HG02588 (cell line): Measurements from ENCODE around the gene C2CD3.

Experiments
- ATAC-seq: cut with Tn5 transposase; IDR thresholded peaks from one replicate; pipeline ENCODE4 v1.9.1; 2021; ENCODE audit warnings: mild to moderate bottlenecking, moderate library complexity; ENCODE audit not compliant: unreplicated experiment

C2CD3 gene

GRCh38 chr11:74023276-74023675 is 147.5 kb downstream of the C2CD3 start:
- no peak for ATAC-seq

GRCh38 chr11:74022546-74022945 is 148.3 kb downstream of the C2CD3 start:
- no peak for ATAC-seq

- ATAC-seq: no peak
These were observed 148.8 kb downstream of the C2CD3 start for GRCh38 chr11:74021998-74022397.

GRCh38 chr11:74020539-74020938 is 150.3 kb downstream of the C2CD3 start:
- ATAC-seq: peak; percentile 76

- ATAC-seq: no peak
These were observed 150.9 kb downstream of the C2CD3 start for GRCh38 chr11:74019860-74020259.

GRCh38 chr11:74019104-74019738 is 151.6 kb downstream of the C2CD3 start:
- ATAC-seq: no peak

- no peak for ATAC-seq
These were observed 152.3 kb downstream of the C2CD3 start for GRCh38 chr11:74018331-74019005.

- no peak for ATAC-seq
These were observed 153.2 kb downstream of the C2CD3 start for GRCh38 chr11:74017631-74018030.

- ATAC-seq: no peak
These were observed 154.7 kb downstream of the C2CD3 start for GRCh38 chr11:74015919-74016684.

- no peak for ATAC-seq
These were observed 155.9 kb downstream of the C2CD3 start for GRCh38 chr11:74014880-74015279.

- ATAC-seq: no peak
These were observed 157.7 kb downstream of the C2CD3 start for GRCh38 chr11:74013141-74013540.

- no peak for ATAC-seq
These were observed 158.6 kb downstream of the C2CD3 start for GRCh38 chr11:74012074-74012809.

GRCh38 chr11:74011360-74012073 is 159.3 kb downstream of the C2CD3 start:
- no peak for ATAC-seq

- ATAC-seq: no peak
These were observed 160.2 kb downstream of the C2CD3 start for GRCh38 chr11:74010306-74011300.

GRCh38 chr11:74009675-74010305 is 161.0 kb downstream of the C2CD3 start:
- no peak for ATAC-seq

- ATAC-seq: no peak
These were observed 161.6 kb downstream of the C2CD3 start for GRCh38 chr11:74009230-74009547.

- no peak for ATAC-seq
These were observed 162.2 kb downstream of the C2CD3 start, which contains the start of gene UCP3 for GRCh38 chr11:74008373-74009229. TSS of gene UCP3 (minus strand) at chr11:74009085. CDS start at chr11:74007042, 2,043 bp downstream.
